ENCODE data around the gene PA2G4. TPM values are rescaled to one million over a fixed set of nuclear protein-coding genes. Genes with fewer than 3 reads are reported as not detected.
A peak's percentile ranks its signal among the peaks of the same experiment; 100 is the strongest.
"Not testable (repeated sequence)": the region's sequence is repeated elsewhere in the genome, so short reads cannot be mapped to it uniquely, and the experiment has no call there.

Gene PA2G4
- total and polyA plus RNA-seq, 9 donors, result 97.2 to 128 (median 117) TPM

GRCh38 chr12:56150563-56150962, 46.2 kb downstream of the PA2G4 start:
- Histone ChIP-seq H3K36me3 (ENCODE audit: control insufficient read depth, insufficient read depth, low read length) (peaks cover 12% of the 10 kb centered on the region), H3K27me3 (ENCODE audit: control insufficient read depth, insufficient read depth, low read length) (no peaks in the 10 kb centered on the region), H3K4me1 (ENCODE audit: control insufficient read depth, insufficient read depth, low read length) (peaks cover 41% of the 10 kb centered on the region), H3K4me3 (ENCODE audit: low read length) (no peak overlapping the region), H3K9me3 (replicated peaks; ENCODE audit: control insufficient read depth, low read depth, low read length) (no peaks in the 10 kb centered on the region), H3K27ac (ENCODE audit: low read length) (no peak overlapping the region)
- WGBS (ENCODE audit: insufficient coverage), result no CpG with 5 or more reads among the region's 3 CpGs
- DNase-seq, result peak; percentile 40

- 5% methylated on average over 9 of the region's 12 CpGs for WGBS (ENCODE audit: insufficient coverage)
- Histone ChIP-seq H3K27ac (ENCODE audit: low read length) (peak overlapping the region; percentile 89), H3K36me3 (ENCODE audit: control insufficient read depth, insufficient read depth, low read length) (peaks cover 17% of the 10 kb centered on the region), H3K9me3 (replicated peaks; ENCODE audit: control insufficient read depth, low read depth, low read length) (no peaks in the 10 kb centered on the region), H3K4me3 (ENCODE audit: low read length) (peak overlapping the region; percentile 67), H3K4me1 (ENCODE audit: control insufficient read depth, insufficient read depth, low read length) (peaks cover 45% of the 10 kb centered on the region), H3K27me3 (ENCODE audit: control insufficient read depth, insufficient read depth, low read length) (no peaks in the 10 kb centered on the region)
- peak; percentile 43 for DNase-seq
Measured at GRCh38 chr12:56151672-56152131, 47.3 kb downstream of the PA2G4 start.

GRCh38 chr12:56152132-56152755, 47.9 kb downstream of the PA2G4 start, which contains the start of gene MYL6B:
Gene MYL6B, plus strand, starts transcription at chr12:56152587. Its CDS starts 1,332 bp downstream, at chr12:56153919.
- Histone ChIP-seq H3K4me1 (ENCODE audit: control insufficient read depth, insufficient read depth, low read length) (peaks cover 46% of the 10 kb centered on the region), H3K4me3 (ENCODE audit: low read length) (peak within 1 kb of the TSS; percentile 67), H3K27me3 (ENCODE audit: control insufficient read depth, insufficient read depth, low read length) (no peaks in the 10 kb centered on the region), H3K36me3 (ENCODE audit: control insufficient read depth, insufficient read depth, low read length) (peaks cover 17% of the 10 kb centered on the region), H3K9me3 (replicated peaks; ENCODE audit: control insufficient read depth, low read depth, low read length) (no peaks in the 10 kb centered on the region), H3K27ac (ENCODE audit: low read length) (peak within 1 kb of the TSS; percentile 89)
- DNase-seq, result peak; percentile 98
- under 1% methylated on average over 23 of the region's 37 CpGs for WGBS (ENCODE audit: insufficient coverage)

GRCh38 chr12:56152756-56153677, 48.7 kb downstream of the PA2G4 start:
- no peak for DNase-seq
- Histone ChIP-seq H3K27ac (ENCODE audit: low read length) (peak overlapping the region; percentile 89), H3K9me3 (replicated peaks; ENCODE audit: control insufficient read depth, low read depth, low read length) (no peaks in the 10 kb centered on the region), H3K36me3 (ENCODE audit: control insufficient read depth, insufficient read depth, low read length) (peaks cover 17% of the 10 kb centered on the region), H3K4me3 (ENCODE audit: low read length) (peak overlapping the region; percentile 67), H3K27me3 (ENCODE audit: control insufficient read depth, insufficient read depth, low read length) (no peaks in the 10 kb centered on the region), H3K4me1 (ENCODE audit: control insufficient read depth, insufficient read depth, low read length) (peaks cover 51% of the 10 kb centered on the region)
- 0% methylated on average over 1 of the region's 8 CpGs for WGBS (ENCODE audit: insufficient coverage)

- Histone ChIP-seq H3K9me3 (replicated peaks; ENCODE audit: control insufficient read depth, low read depth, low read length) (no peaks in the 10 kb centered on the region), H3K4me1 (ENCODE audit: control insufficient read depth, insufficient read depth, low read length) (peaks cover 51% of the 10 kb centered on the region), H3K27ac (ENCODE audit: low read length) (peak overlapping the region; percentile 89), H3K27me3 (ENCODE audit: control insufficient read depth, insufficient read depth, low read length) (no peaks in the 10 kb centered on the region), H3K36me3 (ENCODE audit: control insufficient read depth, insufficient read depth, low read length) (peaks cover 17% of the 10 kb centered on the region), H3K4me3 (ENCODE audit: low read length) (peak overlapping the region; percentile 27)
- peak; percentile 30 for DNase-seq
- WGBS (ENCODE audit: insufficient coverage), result 75% methylated on average over 4 of the region's 5 CpGs
Measured at GRCh38 chr12:56153678-56154065, 49.3 kb downstream of the PA2G4 start.

GRCh38 chr12:56154246-56154771, 50.0 kb downstream of the PA2G4 start:
- no CpG with 5 or more reads among the region's 1 CpG for WGBS (ENCODE audit: insufficient coverage)
- H3K27me3 ChIP-seq (ENCODE audit: control insufficient read depth, insufficient read depth, low read length), result no peaks in the 10 kb centered on the region
- H3K9me3 ChIP-seq (replicated peaks; ENCODE audit: control insufficient read depth, low read depth, low read length), result no peaks in the 10 kb centered on the region
- H3K4me1 ChIP-seq (ENCODE audit: control insufficient read depth, insufficient read depth, low read length), result peaks cover 51% of the 10 kb centered on the region
- H3K4me3 ChIP-seq (ENCODE audit: low read length), result peak overlapping the region; percentile 27
- H3K36me3 ChIP-seq (ENCODE audit: control insufficient read depth, insufficient read depth, low read length), result peaks cover 20% of the 10 kb centered on the region
- peak overlapping the region; percentile 89 for H3K27ac ChIP-seq (ENCODE audit: low read length)
- DNase-seq, result peak; percentile 74

GRCh38 chr12:56154818-56155217, 50.5 kb downstream of the PA2G4 start:
- H3K36me3 ChIP-seq (ENCODE audit: control insufficient read depth, insufficient read depth, low read length), result peaks cover 24% of the 10 kb centered on the region
- peak overlapping the region; percentile 89 for H3K27ac ChIP-seq (ENCODE audit: low read length)
- no peak for DNase-seq
- WGBS (ENCODE audit: insufficient coverage), result 84% methylated on average over 5 of the region's 5 CpGs
- no peaks in the 10 kb centered on the region for H3K9me3 ChIP-seq (replicated peaks; ENCODE audit: control insufficient read depth, low read depth, low read length)
- H3K27me3 ChIP-seq (ENCODE audit: control insufficient read depth, insufficient read depth, low read length), result no peaks in the 10 kb centered on the region
- H3K4me3 ChIP-seq (ENCODE audit: low read length), result peak overlapping the region; percentile 6
- peaks cover 56% of the 10 kb centered on the region for H3K4me1 ChIP-seq (ENCODE audit: control insufficient read depth, insufficient read depth, low read length)

GRCh38 chr12:56155256-56155845, 51.0 kb downstream of the PA2G4 start:
- DNase-seq, result no peak
- peaks cover 25% of the 10 kb centered on the region for H3K36me3 ChIP-seq (ENCODE audit: control insufficient read depth, insufficient read depth, low read length)
- H3K27me3 ChIP-seq (ENCODE audit: control insufficient read depth, insufficient read depth, low read length), result no peaks in the 10 kb centered on the region
- no peaks in the 10 kb centered on the region for H3K9me3 ChIP-seq (replicated peaks; ENCODE audit: control insufficient read depth, low read depth, low read length)
- WGBS (ENCODE audit: insufficient coverage), result 86% methylated on average over 6 of the region's 11 CpGs
- H3K4me1 ChIP-seq (ENCODE audit: control insufficient read depth, insufficient read depth, low read length), result peaks cover 61% of the 10 kb centered on the region
- H3K4me3 ChIP-seq (ENCODE audit: low read length), result peak overlapping the region; percentile 3
- peak overlapping the region; percentile 89 for H3K27ac ChIP-seq (ENCODE audit: low read length)

GRCh38 chr12:56156464-56157200, 52.3 kb downstream of the PA2G4 start:
- not testable (repeated sequence) for DNase-seq; H3K9me3 ChIP-seq (replicated peaks; ENCODE audit: control insufficient read depth, low read depth, low read length); H3K27me3 ChIP-seq (ENCODE audit: control insufficient read depth, insufficient read depth, low read length)
- peaks cover 38% of the 10 kb centered on the region for H3K36me3 ChIP-seq (ENCODE audit: control insufficient read depth, insufficient read depth, low read length)
- H3K27ac ChIP-seq (ENCODE audit: low read length), result peak overlapping the region; percentile 99
- WGBS (ENCODE audit: insufficient coverage), result 92% methylated on average over 13 of the region's 21 CpGs
- H3K4me1 ChIP-seq (ENCODE audit: control insufficient read depth, insufficient read depth, low read length), result peaks cover 69% of the 10 kb centered on the region
- peak overlapping the region; percentile 48 for H3K4me3 ChIP-seq (ENCODE audit: low read length)

Measured in muscle of leg (tissue), 11 donors.